Thyroid gland (tissue), 4 donors: ENCODE measurements around the gene DOLPP1.

Experiments used
- CTCF ChIP-seq, 6 experiments: fragments of 200-600 bp in 3 of 6; fragments of 450-650 bp in 3 of 6; sonication (generic) in 3 of 6; IDR thresholded peaks; one replicate each; pipeline ENCODE4 v1.5.1; 2016 to 2019; ENCODE audit warnings: antibody characterized with exemption in 6 of 6, mild to moderate bottlenecking in 2 of 6, inconsistent platforms in 1 of 6, moderate library complexity in 1 of 6
- POLR2A ChIP-seq, 2 donors: fragments of 450-650 bp; IDR thresholded peaks; one replicate each; pipeline ENCODE4 v1.6.1; 2017; ENCODE audit warnings: antibody characterized with exemption in 2 of 2, mild to moderate bottlenecking in 2 of 2, moderate library complexity in 1 of 2

DNA sequence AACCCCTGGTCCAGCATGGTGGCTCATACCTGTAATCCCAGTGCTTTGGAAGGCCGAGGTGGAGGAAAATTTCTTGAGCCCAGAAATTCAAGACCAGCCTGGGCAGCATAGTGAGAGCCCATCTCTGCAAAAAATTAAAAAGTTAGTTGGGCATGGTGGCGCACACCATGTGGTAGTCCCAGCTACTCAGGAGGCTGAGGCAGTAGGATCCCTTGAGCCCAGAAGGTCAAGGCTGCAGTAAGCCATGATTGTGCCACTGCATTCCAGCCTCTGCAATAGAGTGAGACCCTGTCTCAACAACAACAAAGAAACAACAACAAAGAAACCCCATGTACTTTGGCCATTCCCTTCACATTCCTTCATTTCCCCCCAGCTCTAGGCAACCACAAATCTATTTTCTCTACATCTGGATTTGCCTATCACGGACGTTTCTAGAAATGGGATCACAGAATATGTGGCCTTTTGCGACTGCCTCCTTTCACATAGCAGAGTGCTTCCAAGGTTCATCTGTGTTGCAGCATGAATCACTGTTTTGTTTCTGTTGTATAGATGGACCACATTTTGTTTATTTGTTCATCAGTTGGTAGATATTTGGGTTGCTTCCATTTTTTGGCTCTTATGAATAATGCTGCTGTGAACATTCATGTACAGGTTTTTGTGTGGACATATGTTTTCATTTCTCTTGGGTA, 26.6 kb upstream of the DOLPP1 start:
- TF ChIP-seq CTCF (IDR thresholded peaks at IDR 0.05) (no peak), POLR2A (IDR thresholded peaks at IDR 0.05) (no peak)
